HG03064 (cell line): Measurements from ENCODE around the gene TNNC1.

ENCODE experiments used
- ATAC-seq: cut with Tn5 transposase; IDR thresholded peaks from one replicate; pipeline ENCODE4 v1.9.1; 2021; ENCODE audit warnings: low read depth; ENCODE audit not compliant: unreplicated experiment

Gene TNNC1

DNA sequence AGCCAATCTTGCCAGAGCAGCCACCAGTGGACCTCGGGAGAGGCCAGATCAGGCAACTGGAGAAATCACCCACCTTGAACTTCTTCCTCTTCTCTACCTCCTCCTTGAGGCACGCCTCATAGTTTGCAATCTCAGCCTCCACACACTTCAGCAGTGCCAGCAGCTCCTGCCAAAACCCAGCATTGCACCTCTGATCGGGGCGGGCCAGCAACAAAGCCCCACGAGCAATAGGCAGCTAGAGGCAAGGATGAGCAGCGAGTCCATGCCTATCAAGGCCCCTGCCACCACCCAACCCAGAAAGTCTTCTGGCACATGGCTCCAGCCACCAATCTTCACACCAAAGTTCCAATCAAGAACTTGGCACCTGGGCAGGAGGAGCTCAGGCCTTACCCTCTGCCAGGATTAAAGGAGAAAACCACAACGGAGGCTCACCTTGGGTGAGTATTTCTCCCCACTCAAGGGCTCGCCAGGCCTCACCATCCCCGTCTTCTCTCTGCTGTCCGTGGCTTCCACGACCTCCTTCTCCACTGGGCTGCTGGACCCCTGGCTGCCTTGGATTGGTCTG is 51.1 kb downstream of the TNNC1 start:
- no peak for ATAC-seq

DNA sequence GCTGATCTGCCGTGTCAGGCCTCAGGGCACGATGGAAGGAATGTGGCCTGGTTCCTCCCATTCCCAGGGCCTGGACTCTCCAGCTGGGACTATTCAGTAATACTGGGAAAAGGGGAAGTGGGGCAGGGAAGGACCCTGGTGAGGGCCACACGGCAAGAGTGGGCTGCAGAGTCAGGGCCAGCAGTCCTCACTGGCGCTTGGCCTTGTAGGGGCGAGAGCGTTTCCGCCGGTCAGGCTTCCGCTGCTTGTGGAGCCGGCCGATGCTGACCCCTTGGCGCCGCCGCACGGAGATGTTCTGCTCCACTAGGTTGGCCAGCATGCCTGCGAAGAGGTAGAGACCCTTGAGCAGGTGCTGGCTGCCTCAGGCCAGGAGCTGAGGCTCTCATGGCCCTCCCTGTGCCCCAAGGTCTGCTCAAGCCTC is 51.7 kb downstream of the TNNC1 start:
- no peak for ATAC-seq

GRCh38 chr3:52401551-52401950 is 52.3 kb downstream of the TNNC1 start:
- no peak for ATAC-seq
